ENCODE measurements around the gene PCDHA13. TPM values are rescaled to one million over a fixed set of nuclear protein-coding genes. Genes with fewer than 3 reads are reported as not detected.
"Not testable (repeated sequence)": the region's sequence is repeated elsewhere in the genome, so short reads cannot be mapped to it uniquely, and the experiment has no call there.

Gene PCDHA13
- total RNA-seq, 4 donors from 2014 or later, result 0.39 to 2.1 (median 0.76) TPM

- no peaks in the 10 kb centered on the region for H3K36me3 ChIP-seq
- peaks cover 0 to 40% (median 33%) of the 10 kb centered on the region in 4 donors for H3K9me3 ChIP-seq
- intact Hi-C loops (cut with DNase I), result no loop called here
- TF ChIP-seq POLR2A (IDR thresholded peaks at IDR 0.05; ENCODE audit: low read depth) (no peak), POLR2AphosphoS5 (IDR thresholded peaks at IDR 0.05) (no peak)
- WGBS, result 20% methylated on average over 38 of the region's 47 CpGs
- H3K27ac ChIP-seq (replicated peaks in 1 of 4), result no peak within 1 kb of the TSS
- peaks cover 0 to 64% (median 4%) of the 10 kb centered on the region in 4 donors for H3K27me3 ChIP-seq
- H3K4me1 ChIP-seq, result no peaks in the 10 kb centered on the region
- peak; percentile 53 for DNase-seq (ENCODE audit: extremely low spot score)
- no peak within 1 kb of the TSS for H3K4me3 ChIP-seq
Observed at GRCh38 chr5:140840978-140841962, 40.7 kb upstream of the PCDHA13 start, which contains the start of gene PCDHA8. Gene PCDHA8, plus strand, starts transcription at chr5:140841187. Its CDS starts 135 bp downstream, at chr5:140841322.

- Histone ChIP-seq H3K9me3 (peaks cover 0 to 43% (median 34%) of the 10 kb centered on the region in 4 donors), H3K36me3 (no peaks in the 10 kb centered on the region), H3K27ac (replicated peaks in 1 of 4) (no peak overlapping the region), H3K4me3 (no peak overlapping the region), H3K4me1 (no peaks in the 10 kb centered on the region), H3K27me3 (peaks cover 0 to 70% (median 6%) of the 10 kb centered on the region in 4 donors)
- intact Hi-C loops (cut with DNase I), result no loop called here
- 44% methylated on average over 56 of the region's 87 CpGs for WGBS
- TF ChIP-seq POLR2AphosphoS5 (IDR thresholded peaks at IDR 0.05) (no peak), CTCF (IDR thresholded peaks at IDR 0.05) (no peak), POLR2A (IDR thresholded peaks at IDR 0.05; ENCODE audit: low read depth) (no peak), EP300 (IDR thresholded peaks at IDR 0.05) (no peak)
- peak; percentile 62 for DNase-seq (ENCODE audit: extremely low spot score)
Observed at GRCh38 chr5:140842798-140843733, 38.9 kb upstream of the PCDHA13 start.

DNA sequence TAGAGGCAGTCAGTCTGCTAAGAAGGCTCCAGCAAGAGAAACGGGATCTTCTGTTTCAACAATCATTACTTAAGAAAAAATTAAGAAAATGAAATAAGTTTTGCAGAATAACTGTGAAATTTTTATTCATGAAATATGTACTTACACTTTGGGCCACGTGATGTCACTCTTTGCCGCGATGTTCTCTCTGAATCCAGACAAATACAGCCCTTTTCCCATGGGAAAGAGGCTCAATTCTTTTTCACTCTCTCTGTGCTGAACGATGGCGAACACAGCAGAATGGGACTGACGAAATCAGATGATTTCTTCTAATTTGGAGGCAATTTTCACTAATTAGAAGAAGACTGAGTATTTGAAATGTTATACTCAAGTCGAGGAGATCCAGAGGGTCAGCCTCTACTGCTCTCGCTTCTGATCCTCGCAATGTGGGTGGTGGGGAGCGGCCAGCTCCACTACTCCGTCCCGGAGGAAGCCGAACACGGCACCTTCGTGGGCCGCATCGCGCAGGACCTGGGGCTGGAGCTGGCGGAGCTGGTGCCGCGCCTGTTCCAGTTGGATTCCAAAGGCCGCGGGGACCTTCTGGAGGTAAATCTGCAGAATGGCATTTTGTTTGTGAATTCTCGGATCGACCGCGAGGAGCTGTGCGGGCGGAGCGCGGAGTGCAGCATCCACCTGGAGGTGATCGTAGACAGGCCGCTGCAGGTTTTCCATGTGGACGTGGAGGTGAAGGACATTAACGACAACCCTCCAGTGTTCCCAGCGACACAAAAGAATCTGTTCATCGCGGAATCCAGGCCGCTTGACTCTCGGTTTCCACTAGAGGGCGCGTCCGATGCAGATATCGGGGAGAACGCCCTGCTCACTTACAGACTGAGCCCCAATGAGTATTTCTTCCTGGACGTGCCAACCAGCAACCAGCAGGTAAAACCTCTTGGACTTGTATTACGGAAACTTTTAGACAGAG is 33.5 kb upstream of the PCDHA13 start, which contains the start of gene PCDHA9:
Gene PCDHA9, plus strand, starts transcription at position 244 of the 964 bp plus-strand sequence. Its CDS starts 114 bp downstream, at position 358.
- H3K36me3 ChIP-seq; H3K4me1 ChIP-seq; DNase-seq (ENCODE audit: extremely low spot score); H3K4me3 ChIP-seq; H3K27ac ChIP-seq (replicated peaks in 1 of 4); intact Hi-C loops (cut with DNase I): not testable (repeated sequence)
- Histone ChIP-seq H3K9me3 (peaks cover 0 to 29% (median 20%) of the 10 kb centered on the region in 4 donors), H3K27me3 (peaks cover 0 to 64% (median 8%) of the 10 kb centered on the region in 4 donors)
- 24% methylated on average over 24 of the region's 48 CpGs for WGBS

DNA sequence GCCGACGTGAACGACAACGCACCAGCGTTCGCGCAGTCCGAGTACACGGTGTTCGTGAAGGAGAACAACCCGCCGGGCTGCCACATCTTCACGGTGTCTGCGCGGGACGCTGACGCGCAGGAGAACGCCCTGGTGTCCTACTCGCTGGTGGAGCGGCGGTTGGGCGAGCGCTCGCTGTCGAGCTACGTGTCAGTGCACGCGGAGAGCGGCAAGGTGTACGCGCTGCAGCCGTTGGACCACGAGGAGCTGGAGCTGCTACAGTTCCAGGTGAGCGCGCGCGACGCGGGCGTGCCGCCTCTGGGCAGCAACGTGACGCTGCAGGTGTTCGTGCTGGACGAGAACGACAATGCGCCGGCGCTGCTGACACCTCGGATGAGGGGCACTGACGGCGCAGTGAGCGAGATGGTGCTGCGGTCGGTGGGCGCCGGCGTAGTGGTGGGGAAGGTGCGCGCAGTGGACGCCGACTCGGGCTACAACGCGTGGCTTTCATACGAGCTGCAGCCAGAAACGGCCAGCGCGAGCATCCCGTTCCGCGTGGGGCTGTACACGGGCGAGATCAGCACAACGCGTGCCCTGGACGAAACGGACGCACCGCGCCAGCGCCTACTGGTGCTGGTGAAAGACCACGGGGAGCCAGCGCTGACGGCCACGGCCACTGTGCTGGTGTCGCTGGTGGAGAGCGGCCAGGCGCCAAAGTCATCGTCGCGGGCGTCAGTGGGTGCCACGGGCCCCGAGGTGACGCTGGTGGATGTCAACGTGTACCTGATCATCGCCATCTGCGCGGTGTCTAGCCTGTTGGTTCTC is 31.9 kb upstream of the PCDHA13 start:
- Histone ChIP-seq H3K27me3 (peaks cover 0 to 68% (median 8%) of the 10 kb centered on the region in 4 donors), H3K9me3 (peaks cover 0 to 28% (median 14%) of the 10 kb centered on the region in 4 donors)
- H3K4me3 ChIP-seq; H3K27ac ChIP-seq (replicated peaks in 1 of 4); H3K4me1 ChIP-seq; DNase-seq (ENCODE audit: extremely low spot score); H3K36me3 ChIP-seq; intact Hi-C loops (cut with DNase I): not testable (repeated sequence)
- WGBS, result 46% methylated on average over 20 of the region's 101 CpGs
